Muscle of leg (tissue), 11 donors: ENCODE data around the gene AIP. TPM values are rescaled to one million over a fixed set of nuclear protein-coding genes. Genes with fewer than 3 reads are reported as not detected.
"Not testable (repeated sequence)": the region's sequence is repeated elsewhere in the genome, so short reads cannot be mapped to it uniquely, and the experiment has no call there.

Experiments used
- DNase-seq: peaks from one replicate; pipeline ENCODE4 v3.0.0; 2013
- H3K27ac ChIP-seq: one replicate; pipeline ENCODE4 v1.5.1; 2013; ENCODE audit warnings: mild to moderate bottlenecking, low read length, control low read depth
- H3K27me3 ChIP-seq: one replicate; pipeline ENCODE4 v1.6.1; 2013; ENCODE audit warnings: low read length; ENCODE audit not compliant: control insufficient read depth, insufficient read depth
- H3K36me3 ChIP-seq: one replicate; pipeline ENCODE4 v1.6.1; 2013; ENCODE audit warnings: low read length; ENCODE audit not compliant: control insufficient read depth, insufficient read depth
- H3K4me1 ChIP-seq: one replicate; pipeline ENCODE4 v1.6.1; 2013; ENCODE audit warnings: low read length; ENCODE audit not compliant: control insufficient read depth, insufficient read depth
- H3K4me3 ChIP-seq: one replicate; pipeline ENCODE4 v1.5.1; 2013; ENCODE audit warnings: low read length, control low read depth
- H3K9me3 ChIP-seq: replicated peaks from 2 replicates; pipeline ENCODE4 v1.6.1; 2013; ENCODE audit warnings: low read depth, low read length; ENCODE audit not compliant: control insufficient read depth
- WGBS: methylation state at CpG from one replicate; pipeline ENCODE4 v1.1.5; 2013; ENCODE audit warnings: missing lambda C conversion rate; ENCODE audit not compliant: insufficient coverage; 5-methylcytosine and 5-hydroxymethylcytosine counted together
- polyA plus RNA-seq, 8 donors: library from polyadenylated mRNA; unstranded; fragments of 120-200 nt; gene quantifications; one replicate each; pipeline versions ENCODE4 v1.2.1 to v1.2.3, GENCODE V29; 2013; ENCODE audit warnings: inconsistent platforms in 1 of 8, low replicate concordance in 1 of 8; ENCODE audit not compliant: insufficient read length in 8 of 8, insufficient read depth in 1 of 8
- total RNA-seq: library from RNA; stranded (reverse); fragments of 120-200 nt; gene quantifications from one replicate; pipeline ENCODE4 v1.2.4, GENCODE V29; 2013

AIP gene
- total and polyA plus RNA-seq, 9 donors: 41.2 to 60.3 (median 52.8) TPM

GRCh38 chr11:67507242-67507863 lies 24.5 kb downstream of the AIP start:
- Histone ChIP-seq H3K4me1 (peaks cover 47% of the 10 kb centered on the region), H3K9me3 (no peaks in the 10 kb centered on the region), H3K36me3 (peaks cover 7% of the 10 kb centered on the region), H3K27me3 (peaks cover 31% of the 10 kb centered on the region), H3K4me3 (peak overlapping the region; percentile 87), H3K27ac (peak overlapping the region; percentile 73)
- WGBS: 27% methylated on average over 24 of the region's 33 CpGs
- DNase-seq: no peak

GRCh38 chr11:67507864-67508485 lies 25.1 kb downstream of the AIP start, which contains the start of gene CDK2AP2:
CDK2AP2 (minus strand) TSS chr11:67508162; CDS start chr11:67508082, 80 bp downstream.
- H3K4me1 ChIP-seq: peaks cover 47% of the 10 kb centered on the region
- peaks cover 7% of the 10 kb centered on the region for H3K36me3 ChIP-seq
- peak within 1 kb of the TSS; percentile 87 for H3K4me3 ChIP-seq
- peaks cover 25% of the 10 kb centered on the region for H3K27me3 ChIP-seq
- no peaks in the 10 kb centered on the region for H3K9me3 ChIP-seq
- peak; percentile 99 for DNase-seq
- H3K27ac ChIP-seq: peak within 1 kb of the TSS; percentile 97
- under 1% methylated on average over 56 of the region's 57 CpGs for WGBS

- WGBS: under 1% methylated on average over 53 of the region's 57 CpGs
- peaks cover 19% of the 10 kb centered on the region for H3K27me3 ChIP-seq
Measured at GRCh38 chr11:67508486-67509121, 25.8 kb downstream of the AIP start.

GRCh38 chr11:67510023-67510345 lies 27.2 kb downstream of the AIP start:
- WGBS: no CpG with 5 or more reads among the region's 3 CpGs
- peaks cover 7% of the 10 kb centered on the region for H3K36me3 ChIP-seq

More at GRCh38 chr11:67508486-67509121, 25.8 kb downstream of the AIP start:
- peak overlapping the region; percentile 87 for H3K4me3 ChIP-seq
- peak overlapping the region; percentile 97 for H3K27ac ChIP-seq
- DNase-seq: peak; percentile 97
- peaks cover 42% of the 10 kb centered on the region for H3K4me1 ChIP-seq
- peaks cover 7% of the 10 kb centered on the region for H3K36me3 ChIP-seq
- H3K9me3 ChIP-seq: no peaks in the 10 kb centered on the region

GRCh38 chr11:67511558-67511957 lies 28.7 kb downstream of the AIP start:
- not testable (repeated sequence) for H3K36me3 ChIP-seq, H3K4me3 ChIP-seq, H3K9me3 ChIP-seq, DNase-seq, H3K27ac ChIP-seq
- 96% methylated on average over 2 of the region's 4 CpGs for WGBS
- peaks cover 19% of the 10 kb centered on the region for H3K4me1 ChIP-seq
- peaks cover 19% of the 10 kb centered on the region for H3K27me3 ChIP-seq

More at GRCh38 chr11:67510023-67510345, 27.2 kb downstream of the AIP start:
- no peak for DNase-seq
- no peaks in the 10 kb centered on the region for H3K9me3 ChIP-seq
- peaks cover 15% of the 10 kb centered on the region for H3K27me3 ChIP-seq
- H3K4me3 ChIP-seq: no peak overlapping the region
- no peak overlapping the region for H3K27ac ChIP-seq
- H3K4me1 ChIP-seq: peaks cover 32% of the 10 kb centered on the region

- Histone ChIP-seq H3K36me3 (no peaks in the 10 kb centered on the region), H3K4me3 (no peak overlapping the region), H3K27me3 (peaks cover 19% of the 10 kb centered on the region), H3K4me1 (peaks cover 1% of the 10 kb centered on the region), H3K9me3 (no peaks in the 10 kb centered on the region), H3K27ac (no peak overlapping the region)
- WGBS: 100% methylated on average over 1 of the region's 7 CpGs
- DNase-seq: no peak
Measured at GRCh38 chr11:67514116-67514515, 31.3 kb downstream of the AIP start.

- DNase-seq: no peak
- Histone ChIP-seq H3K9me3 (no peaks in the 10 kb centered on the region), H3K27me3 (peaks cover 15% of the 10 kb centered on the region), H3K4me3 (no peak overlapping the region), H3K4me1 (no peaks in the 10 kb centered on the region), H3K36me3 (no peaks in the 10 kb centered on the region), H3K27ac (no peak overlapping the region)
- WGBS: 96% methylated on average over 9 of the region's 9 CpGs
Measured at GRCh38 chr11:67516806-67517205, 34.0 kb downstream of the AIP start.

GRCh38 chr11:67517784-67518552 lies 35.1 kb downstream of the AIP start:
- H3K4me3 ChIP-seq: no peak overlapping the region
- no peaks in the 10 kb centered on the region for H3K9me3 ChIP-seq
- H3K27ac ChIP-seq: no peak overlapping the region
- peaks cover 14% of the 10 kb centered on the region for H3K27me3 ChIP-seq
- 67% methylated on average over 4 of the region's 10 CpGs for WGBS
- no peaks in the 10 kb centered on the region for H3K4me1 ChIP-seq
- no peaks in the 10 kb centered on the region for H3K36me3 ChIP-seq
- DNase-seq: no peak

GRCh38 chr11:67519726-67520125 lies 36.9 kb downstream of the AIP start:
- Histone ChIP-seq H3K4me1 (peaks cover 5% of the 10 kb centered on the region), H3K27me3 (peaks cover 11% of the 10 kb centered on the region), H3K4me3 (no peak overlapping the region), H3K27ac (no peak overlapping the region), H3K36me3 (no peaks in the 10 kb centered on the region), H3K9me3 (no peaks in the 10 kb centered on the region)
- DNase-seq: no peak
- 82% methylated on average over 32 of the region's 32 CpGs for WGBS
